Natural killer cell treated with Interleukin-12 subunit alpha and Interleukin-12 subunit beta and Interleukin-15 and Interleukin-18, amount 100 ng/mL, for 72 hours (primary cell): ENCODE measurements around the gene AP1M2. TPM values are rescaled to one million over a fixed set of nuclear protein-coding genes. Genes with fewer than 3 reads are reported as not detected.
"Not testable (repeated sequence)": the region's sequence is repeated elsewhere in the genome, so short reads cannot be mapped to it uniquely, and the experiment has no call there.

Experiments
- ATAC-seq, 2 donors: fragments of 150-1000 bp; cut with Tn5 transposase in 1 of 2; sonication (Bioruptor Pico), chemical (Tn5 transposase) in 1 of 2; 2 replicates each; pipeline ENCODE4 v1.10.0; 2021
- DNase-seq: peaks from one replicate; pipeline ENCODE4 v3.0.0; 2022; ENCODE audit warnings: low spot score
- H3K27ac Mint-ChIP-seq, 2 donors: 1 replicate in 1 of 2; 2 replicates in 1 of 2; pipeline ENCODE4 v1.8.0; 2022; ENCODE audit warnings: mixed read lengths in 2 of 2, mild to moderate bottlenecking in 1 of 2, moderate library complexity in 1 of 2
- H3K27me3 Mint-ChIP-seq, 2 donors: 1 replicate in 1 of 2; 2 replicates in 1 of 2; pipeline ENCODE4 v1.8.0; 2022; ENCODE audit warnings: mixed read lengths in 2 of 2
- H3K36me3 Mint-ChIP-seq: one replicate; pipeline ENCODE4 v1.8.0; 2022; ENCODE audit warnings: mixed read lengths
- H3K4me1 Mint-ChIP-seq, 2 donors: 1 replicate in 1 of 2; 2 replicates in 1 of 2; pipeline ENCODE4 v1.8.0; 2022; ENCODE audit warnings: low read depth in 2 of 2, mixed read lengths in 2 of 2, mild to moderate bottlenecking in 1 of 2
- H3K4me3 Mint-ChIP-seq: one replicate; pipeline ENCODE4 v1.8.0; 2022; ENCODE audit warnings: mixed read lengths
- H3K9me3 Mint-ChIP-seq: 2 replicates; pipeline ENCODE4 v1.8.0; 2022; ENCODE audit warnings: mixed read lengths
- total RNA-seq, 2 donors: library from RNA; stranded (reverse); gene quantifications; one replicate each; pipeline ENCODE4 v1.2.3, GENCODE V29; 2022

Gene AP1M2
- total RNA-seq, 2 donors from 2014 or later = not detected

DNA sequence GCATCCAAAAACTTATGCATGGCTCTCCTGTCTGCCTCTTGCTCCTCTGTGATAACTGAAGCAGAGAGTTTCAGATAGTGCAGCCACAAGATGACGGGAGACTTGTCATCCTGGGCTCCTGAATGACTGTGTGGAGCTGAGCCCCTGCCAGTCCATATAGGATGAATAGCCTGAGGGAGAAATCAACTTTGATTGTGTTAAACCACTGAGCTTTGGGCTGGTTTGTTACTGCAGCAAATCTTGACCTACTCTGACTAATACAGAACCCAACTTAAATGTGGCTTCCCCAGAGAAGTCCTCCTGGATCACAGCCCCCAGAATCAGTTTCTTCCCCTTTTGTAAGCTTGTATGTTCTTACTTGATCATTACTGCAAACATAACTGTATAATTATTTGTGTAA, 54.7 kb downstream of the AP1M2 start:
- H3K27me3 Mint-ChIP-seq = no peaks in the 10 kb centered on the region
- no peak overlapping the region for H3K4me3 Mint-ChIP-seq

DNA sequence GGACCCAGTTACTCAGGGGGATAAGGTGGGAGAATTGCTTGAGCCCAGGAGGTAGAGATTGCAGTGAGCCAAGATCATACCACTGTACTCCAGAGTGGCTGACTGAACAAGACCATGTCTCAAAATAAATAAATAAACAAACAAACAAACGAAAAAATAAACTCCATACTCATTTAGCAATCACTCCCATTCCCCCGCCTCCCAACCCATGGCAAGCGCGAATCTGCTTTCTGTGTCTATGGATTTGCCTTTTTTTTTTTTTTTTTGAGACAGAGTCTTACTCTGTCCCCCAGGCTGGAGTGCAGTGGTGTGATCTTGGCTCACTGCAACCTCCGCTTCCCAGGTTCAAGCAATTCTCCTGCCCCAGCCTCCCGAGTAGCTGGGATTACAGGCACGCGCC, 60.2 kb downstream of the AP1M2 start:
- ATAC-seq, H3K4me3 Mint-ChIP-seq, H3K36me3 Mint-ChIP-seq, H3K27ac Mint-ChIP-seq, H3K27me3 Mint-ChIP-seq, DNase-seq, H3K9me3 Mint-ChIP-seq: not testable (repeated sequence)
- peaks cover 5 to 17% of the 10 kb centered on the region in 2 donors for H3K4me1 Mint-ChIP-seq

More for the DNA sequence above, 54.7 kb downstream of the AP1M2 start:
- H3K9me3 Mint-ChIP-seq = no peaks in the 10 kb centered on the region
- DNase-seq (no peak), ATAC-seq (no peak)
- no peaks in the 10 kb centered on the region for H3K36me3 Mint-ChIP-seq
- H3K4me1 Mint-ChIP-seq = peaks cover 0 to 4% of the 10 kb centered on the region in 2 donors
- no peak overlapping the region for H3K27ac Mint-ChIP-seq

DNA sequence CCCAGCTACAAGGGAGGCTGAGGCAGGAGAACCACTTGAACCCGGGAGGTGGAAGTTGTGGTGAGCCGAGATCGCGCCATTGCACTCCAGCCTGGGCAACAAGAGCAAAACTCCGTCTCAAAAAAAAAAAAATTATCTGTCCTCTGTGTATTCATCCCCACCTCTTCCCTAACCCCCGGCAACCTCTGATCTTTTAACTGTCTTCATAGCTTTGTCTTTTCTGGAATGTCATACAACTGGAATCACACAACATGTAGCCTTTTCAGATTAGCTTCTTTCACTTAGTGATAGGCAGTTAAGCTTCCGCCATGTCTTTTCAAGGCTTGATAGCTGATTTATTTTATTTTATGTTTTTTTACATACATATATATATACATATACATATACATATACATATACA, 61.5 kb downstream of the AP1M2 start:
- ATAC-seq (no peak), DNase-seq (no peak)
- Mint-ChIP-seq H3K4me3 (no peak overlapping the region), H3K27me3 (no peaks in the 10 kb centered on the region), H3K27ac (no peak overlapping the region), H3K36me3 (no peaks in the 10 kb centered on the region), H3K4me1 (peaks cover 5 to 22% of the 10 kb centered on the region in 2 donors), H3K9me3 (no peaks in the 10 kb centered on the region)

GRCh38 chr19:10523135-10523636, 63.9 kb downstream of the AP1M2 start:
- H3K36me3 Mint-ChIP-seq = no peaks in the 10 kb centered on the region
- ATAC-seq (peak; percentile 78 to 94), DNase-seq (peak; percentile 83)
- peak overlapping the region; percentile 73 to 90 for H3K27ac Mint-ChIP-seq
- H3K9me3 Mint-ChIP-seq = no peaks in the 10 kb centered on the region
- H3K27me3 Mint-ChIP-seq = no peaks in the 10 kb centered on the region
- peak overlapping the region; percentile 39 for H3K4me3 Mint-ChIP-seq
- peaks cover 25 to 41% of the 10 kb centered on the region in 2 donors for H3K4me1 Mint-ChIP-seq

Other genes starting within 250 kb of the AP1M2 start
- 100 to 1,000 TPM in 1 of 2 donors, 10 to 100 TPM in 1; 91.9 to 154 TPM for gene ICAM3, start 247.7 kb downstream of the AP1M2 start, total RNA-seq
- gene TYK2, start 206.7 kb downstream of the AP1M2 start, total RNA-seq = 100 to 1,000 TPM; 310 to 453 TPM
- 100 to 1,000 TPM; 228 to 368 TPM for gene CDC37, start 183.8 kb downstream of the AP1M2 start, total RNA-seq
- 10 to 100 TPM; 14.5 to 46.6 TPM for gene PDE4A, start 166.8 kb downstream of the AP1M2 start, total RNA-seq
- 100 to 1,000 TPM in 1 of 2 donors, 10 to 100 TPM in 1; 94.0 to 118 TPM for gene KEAP1, start 84.0 kb downstream of the AP1M2 start, total RNA-seq
- gene S1PR5, start 69.9 kb downstream of the AP1M2 start, total RNA-seq = 10 to 100 TPM in 1 of 2 donors, 1 to 10 TPM in 1; 5.1 to 16.3 TPM
- 10 to 100 TPM; 67.4 to 71.0 TPM for gene ATG4D, start 43.4 kb downstream of the AP1M2 start, total RNA-seq
- gene KRI1, start 21.3 kb downstream of the AP1M2 start, total RNA-seq = 10 to 100 TPM; 50.9 to 89.6 TPM
- gene CDKN2D, start 18.3 kb downstream of the AP1M2 start, total RNA-seq = 10 to 100 TPM; 28.0 to 33.9 TPM
- 10 to 100 TPM; 63.9 to 67.9 TPM for gene SLC44A2, start 38.2 kb upstream of the AP1M2 start, total RNA-seq
- 100 to 1,000 TPM; 298 to 579 TPM for gene ILF3, start 67.0 kb upstream of the AP1M2 start, total RNA-seq
- 100 to 1,000 TPM in 1 of 2 donors, 10 to 100 TPM in 1; 32.0 to 110 TPM for gene QTRT1, start 114.1 kb upstream of the AP1M2 start, total RNA-seq
- 100 to 1,000 TPM; 403 to 422 TPM for gene DNM2, start 130.8 kb upstream of the AP1M2 start, total RNA-seq
- 10 to 100 TPM; 15.2 to 24.1 TPM for gene TMED1, start 248.9 kb upstream of the AP1M2 start, total RNA-seq